Epithelial cell of prostate (primary cell): ENCODE measurements around the gene TSPAN11.

ENCODE experiments used
- DNase-seq: peaks from one replicate; pipeline ENCODE4 v3.0.0-alpha.2; 2011; ENCODE audit warnings: low read depth, low spot score
- H3K27ac ChIP-seq: fragments of 450-650 bp; 2 replicates; pipeline ENCODE4 v1.5.1; 2017; ENCODE audit warnings: mild to moderate bottlenecking

Gene TSPAN11

DNA sequence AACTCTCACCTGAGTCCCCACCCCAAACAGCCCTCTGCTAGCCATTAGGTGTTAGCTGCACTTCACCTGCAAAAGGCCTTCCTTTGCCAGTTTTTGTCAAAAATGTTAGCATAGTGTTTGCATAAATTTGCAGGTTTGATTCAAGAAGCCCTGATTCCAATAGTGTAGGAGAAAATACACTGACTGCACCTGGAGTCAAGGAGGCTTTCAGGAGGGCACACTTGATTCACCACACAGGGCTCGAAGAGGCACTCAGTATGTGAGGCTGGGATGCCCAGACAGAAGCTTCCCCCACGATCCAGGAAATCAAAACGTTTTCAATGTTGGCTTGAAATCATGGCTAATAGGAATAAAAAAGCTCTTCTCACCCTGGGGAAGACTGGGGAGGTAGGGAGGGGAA, 106.6 kb downstream of the TSPAN11 start:
- no peak for DNase-seq
- no peak overlapping the region for H3K27ac ChIP-seq

DNA sequence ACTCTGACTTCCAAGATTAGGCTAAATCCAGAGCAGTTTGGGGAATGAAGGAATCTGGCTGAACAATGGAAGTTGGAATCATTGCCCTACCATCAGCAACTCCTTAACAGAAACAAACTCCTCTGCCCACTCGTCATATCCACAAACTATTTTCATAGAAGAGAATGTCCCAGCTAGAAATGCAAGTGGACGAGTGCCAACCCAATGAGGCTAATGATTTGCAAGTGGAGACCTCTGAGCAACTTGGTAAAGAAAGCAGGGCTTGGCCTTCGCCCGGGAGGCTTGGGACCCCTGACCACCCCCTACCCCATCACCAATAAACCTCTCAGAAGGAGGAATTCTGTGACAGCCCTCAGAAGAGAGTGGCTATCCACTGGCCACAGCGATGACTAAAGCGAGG, 107.1 kb downstream of the TSPAN11 start:
- DNase-seq = no peak
- no peak overlapping the region for H3K27ac ChIP-seq

DNA sequence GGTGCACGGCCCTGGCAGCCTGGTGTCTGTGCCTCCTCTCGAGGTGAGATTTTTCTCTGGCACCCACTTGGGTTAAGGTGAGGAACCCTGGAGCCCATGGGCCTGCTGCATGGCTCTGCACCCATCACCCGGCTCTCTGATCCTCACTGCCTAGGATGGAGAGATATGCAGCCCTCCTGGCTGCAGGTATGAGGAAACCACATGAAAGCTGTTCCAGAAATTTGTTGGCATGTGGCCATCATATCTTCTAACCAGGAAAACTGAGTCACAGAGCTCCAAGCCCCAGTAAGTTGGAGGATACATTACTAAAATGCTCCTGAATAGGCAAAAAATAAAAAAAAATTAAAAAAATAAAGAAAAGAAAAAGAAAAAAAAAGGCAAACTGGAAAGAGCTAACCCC, 107.8 kb downstream of the TSPAN11 start:
- H3K27ac ChIP-seq = no peak overlapping the region
- DNase-seq = no peak

DNA sequence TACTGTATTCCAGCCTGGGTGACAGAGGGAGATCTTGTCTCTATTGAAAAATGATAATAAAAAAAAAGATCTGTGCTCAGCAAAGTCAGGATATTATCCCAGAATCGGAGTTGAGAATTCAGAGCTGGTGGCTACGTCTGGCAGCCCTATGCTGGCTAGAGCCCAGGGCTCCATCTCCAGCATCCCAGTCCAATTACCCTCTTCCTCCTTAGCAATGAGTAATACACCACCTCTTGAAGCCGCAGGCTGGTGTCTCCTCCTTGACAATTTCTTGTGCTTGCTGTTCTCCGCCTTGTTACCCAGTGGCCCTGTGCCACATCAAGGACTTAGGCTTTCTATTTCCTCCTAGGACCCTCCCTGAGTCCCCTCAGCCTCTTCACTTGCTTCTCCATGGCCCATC, 108.7 kb downstream of the TSPAN11 start:
- DNase-seq = no peak
- no peak overlapping the region for H3K27ac ChIP-seq

DNA sequence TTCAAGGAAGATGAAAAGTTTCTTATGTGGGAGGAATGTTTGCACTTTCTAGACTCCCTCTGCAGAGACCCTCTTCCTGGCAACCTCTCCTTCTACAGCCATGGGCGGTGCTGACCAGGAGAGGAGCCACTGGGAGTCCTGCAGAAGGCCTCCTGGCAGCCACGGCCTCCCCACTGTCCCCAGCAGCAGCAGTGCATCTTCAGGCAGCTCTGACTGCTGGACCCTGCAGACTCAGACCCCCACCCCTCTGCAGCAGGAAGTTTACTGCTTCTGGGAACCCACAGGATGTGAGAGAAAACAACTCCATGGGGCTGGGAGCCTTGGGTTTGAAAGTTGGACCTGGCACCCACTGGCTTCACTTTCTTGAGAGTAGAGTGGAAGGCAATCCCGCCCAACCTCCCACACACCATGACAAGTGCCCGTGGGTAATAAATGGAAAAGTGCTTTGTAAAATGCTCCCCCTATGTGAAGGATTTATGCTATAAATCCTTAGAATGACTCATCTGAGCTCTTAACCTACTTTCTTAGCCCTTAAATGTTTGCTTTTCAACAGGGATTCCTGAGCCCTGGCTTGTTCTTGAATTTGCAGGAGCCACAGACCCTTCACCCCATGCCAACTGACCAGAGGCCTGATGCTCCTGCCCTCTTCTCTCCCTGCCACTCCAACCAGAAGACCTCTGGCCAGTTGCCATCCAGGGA, 109.6 kb downstream of the TSPAN11 start:
- no peak for DNase-seq
- H3K27ac ChIP-seq = no peak overlapping the region

DNA sequence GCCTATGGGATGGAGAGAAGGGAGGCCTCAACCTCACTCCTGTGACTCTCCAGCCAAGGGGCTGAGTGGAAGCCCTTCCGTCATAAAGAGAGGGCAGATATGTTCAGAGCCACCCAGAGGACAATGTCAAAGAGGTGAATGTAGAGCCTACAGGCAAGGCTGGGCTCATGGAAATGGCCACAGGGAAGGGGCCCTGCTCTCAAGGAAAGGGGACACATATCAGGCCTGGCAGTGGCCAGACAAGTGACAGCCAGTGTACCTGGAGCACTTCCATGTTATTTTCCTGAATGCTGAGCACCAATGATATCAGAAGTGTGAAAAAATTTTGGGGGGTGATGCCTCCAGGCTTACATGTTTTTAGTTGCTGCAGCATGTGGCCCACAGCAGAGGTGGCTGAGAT, 110.5 kb downstream of the TSPAN11 start:
- no peak for DNase-seq
- no peak overlapping the region for H3K27ac ChIP-seq

DNA sequence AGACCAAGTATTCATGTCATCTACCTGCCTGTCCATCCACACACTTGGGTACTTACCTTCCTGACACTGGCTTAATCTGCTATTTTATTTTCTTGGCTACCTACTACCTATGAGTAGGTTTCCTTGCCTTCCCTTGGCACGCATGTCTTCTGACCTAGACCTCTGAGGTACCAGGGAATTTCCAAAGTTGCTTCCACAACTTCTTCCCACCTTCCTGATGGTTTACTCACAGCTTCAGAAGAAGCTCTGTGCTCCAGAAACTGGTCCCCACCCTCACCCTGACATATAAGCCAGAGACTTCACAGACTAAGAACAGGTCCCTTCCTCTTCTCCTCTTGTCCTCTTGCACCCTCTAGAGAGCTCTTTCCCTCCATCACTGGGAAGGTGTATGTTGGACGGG, 111.4 kb downstream of the TSPAN11 start:
- peak; percentile 12 for DNase-seq
- no peak overlapping the region for H3K27ac ChIP-seq

DNA sequence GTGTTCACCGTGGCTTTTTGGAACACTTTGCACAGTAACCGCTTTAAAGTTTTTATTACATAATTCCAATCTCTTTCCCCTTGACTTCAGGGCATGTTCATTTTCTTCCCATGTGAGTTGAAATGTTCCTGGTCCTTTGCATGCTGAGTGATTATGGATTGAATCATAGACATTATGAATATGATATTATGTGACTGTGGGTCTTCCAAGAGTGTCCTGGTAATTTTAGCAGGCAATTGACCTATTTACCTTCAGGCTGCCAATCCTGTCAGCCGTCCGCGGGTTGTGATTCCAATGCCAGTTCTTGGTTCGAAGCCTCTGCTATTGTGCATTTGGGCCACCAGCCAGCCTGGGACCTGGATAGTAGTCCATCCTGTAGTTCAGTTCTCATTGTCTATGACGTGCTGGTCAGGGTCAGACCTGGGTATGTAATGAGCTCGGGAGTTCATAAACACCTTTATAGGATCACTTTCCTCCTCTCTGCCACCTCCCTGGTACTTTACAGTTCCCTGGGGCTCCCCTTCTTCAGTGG, 114.6 kb downstream of the TSPAN11 start:
- H3K27ac ChIP-seq = no peak overlapping the region
- DNase-seq = no peak
